ENCODE results near the gene MLLT3.

GRCh38 chr9:20540169-20540863 lies 82.0 kb downstream of the MLLT3 start:
- TF ChIP-seq TAF1 (IDR thresholded peaks at IDR 0.05; ENCODE audit: borderline replicate concordance, insufficient read depth, low read length), result no peak
- TF ChIP-seq REST (IDR thresholded peaks at IDR 0.05; ENCODE audit: insufficient read depth in 1 of 2, low read depth in 2 of 2, low read length in 2 of 2), result no peak
- TF ChIP-seq SIN3A (IDR thresholded peaks at IDR 0.05; ENCODE audit: borderline replicate concordance, insufficient read depth, low read length), result no peak
- no peak for TF ChIP-seq POLR2AphosphoS5 (IDR thresholded peaks at IDR 0.05; ENCODE audit: low read depth, low read length)
- no peak for TF ChIP-seq FOXP2 (optimal IDR thresholded peaks at IDR 0.05; ENCODE audit: borderline replicate concordance, extremely low read depth, extremely low read length, insufficient read depth)

Data from PFSK-1 (cell line).